Measurements from ENCODE around the gene ENDOV.

ENDOV gene

GRCh38 chr17:80416260-80416939 is 1.4 kb downstream of the ENDOV start:
- DNase-seq: no peak

- no peak for DNase-seq
These were observed 1.9 kb downstream of the ENDOV start for GRCh38 chr17:80416940-80417293.

- DNase-seq: no peak
These were observed 3.6 kb downstream of the ENDOV start for GRCh38 chr17:80418589-80418988.

- no peak for DNase-seq
These were observed 4.3 kb downstream of the ENDOV start for GRCh38 chr17:80419255-80419654.

- DNase-seq: no peak
These were observed 6.6 kb downstream of the ENDOV start for GRCh38 chr17:80421381-80422090.

- no peak for DNase-seq
These were observed 7.3 kb downstream of the ENDOV start for GRCh38 chr17:80422276-80422675.

GRCh38 chr17:80422981-80423380 is 8.0 kb downstream of the ENDOV start:
- no peak for DNase-seq

- DNase-seq: no peak
These were observed 8.7 kb downstream of the ENDOV start for GRCh38 chr17:80423536-80424225.

GRCh38 chr17:80424261-80424660 is 9.3 kb downstream of the ENDOV start:
- DNase-seq: no peak

GRCh38 chr17:80424878-80425765 is 10.2 kb downstream of the ENDOV start:
- DNase-seq: no peak

GRCh38 chr17:80425835-80426426 is 11.0 kb downstream of the ENDOV start:
- no peak for DNase-seq

- DNase-seq: peak; percentile 90
These were observed 11.8 kb downstream of the ENDOV start for GRCh38 chr17:80426671-80427326.

- DNase-seq: no peak
These were observed 12.7 kb downstream of the ENDOV start for GRCh38 chr17:80427366-80428282.

- DNase-seq: no peak
These were observed 13.4 kb downstream of the ENDOV start for GRCh38 chr17:80428363-80428762.

GRCh38 chr17:80428796-80429195 is 13.8 kb downstream of the ENDOV start:
- DNase-seq: no peak

GRCh38 chr17:80429356-80430275 is 14.6 kb downstream of the ENDOV start:
- no peak for DNase-seq

GRCh38 chr17:80430446-80431245 is 15.7 kb downstream of the ENDOV start:
- DNase-seq: no peak

GRCh38 chr17:80431246-80432195 is 16.6 kb downstream of the ENDOV start:
- DNase-seq: no peak

All from activated CD4-positive, alpha-beta T cell treated with anti-CD3 and anti-CD28 coated beads, Interleukin-10, Interleukin-2, amounts not matched to agents 100 ng/mL and 50 ng/mL, durations not matched to agents 16 hours and 8 hours (primary cell).